HG02973 (cell line): ENCODE measurements around the gene EXOC3.
"Not testable (repeated sequence)": the region's sequence is repeated elsewhere in the genome, so short reads cannot be mapped to it uniquely, and the experiment has no call there.

ENCODE experiments used
- ATAC-seq: cut with Tn5 transposase; IDR thresholded peaks from one replicate; pipeline ENCODE4 v1.9.1; 2021; ENCODE audit warnings: moderate library complexity; ENCODE audit not compliant: unreplicated experiment

Gene EXOC3

GRCh38 chr5:442335-443238 lies at the start of gene EXOC3:
EXOC3 (plus strand) TSS chr5:443176; CDS start chr5:446206, 3,030 bp downstream.
- peak; percentile 77 for ATAC-seq

DNA sequence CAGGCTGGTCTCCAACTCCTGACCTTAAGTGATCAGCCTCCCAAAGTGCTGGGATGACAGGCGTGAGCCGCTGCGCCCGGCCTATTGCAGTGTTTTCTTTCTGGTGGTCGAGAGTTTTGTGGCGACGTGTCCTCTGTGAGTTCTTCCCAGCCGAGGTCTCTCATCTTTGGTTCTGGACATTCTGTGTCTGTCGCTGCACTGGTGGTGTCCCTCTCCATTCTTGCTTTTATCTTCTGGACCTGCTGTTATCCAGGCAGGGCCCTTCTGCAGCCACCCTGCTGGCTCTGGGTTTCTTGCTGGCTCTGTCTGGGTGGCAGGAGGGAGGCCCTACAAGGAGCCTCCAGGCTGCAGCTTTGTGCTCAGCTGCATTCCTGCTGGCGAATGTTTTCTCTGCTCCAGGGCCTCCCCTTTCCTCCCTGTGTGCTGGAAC lies 49.1 kb upstream of the EXOC3 start:
- no peak for ATAC-seq

DNA sequence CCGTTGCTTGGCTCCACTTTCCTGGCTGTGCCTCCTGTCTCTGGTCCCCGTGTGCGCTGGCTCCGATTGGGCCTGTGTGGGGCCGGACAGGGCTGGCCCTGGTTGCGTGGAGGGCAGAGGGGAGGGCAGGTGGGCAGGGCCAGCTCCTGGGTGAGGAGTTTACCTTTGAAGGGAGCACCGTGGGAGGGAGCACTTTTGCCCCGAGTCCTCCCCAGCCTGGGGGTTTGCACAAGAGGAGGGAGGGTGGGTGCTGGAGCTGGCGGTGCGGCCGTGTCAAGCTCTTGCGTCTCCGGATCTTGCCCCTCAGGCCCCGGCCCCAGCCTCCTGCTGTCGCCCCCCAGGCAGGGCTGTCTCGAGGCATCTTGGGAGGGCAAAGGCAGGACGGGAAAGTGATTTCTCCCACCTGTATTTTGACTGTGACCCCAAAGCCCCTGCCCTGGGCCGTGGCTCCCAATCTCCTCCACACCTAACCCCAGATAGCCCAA lies 48.3 kb upstream of the EXOC3 start:
- no peak for ATAC-seq

- ATAC-seq: no peak
Measured at GRCh38 chr5:395156-395920, 47.6 kb upstream of the EXOC3 start.

GRCh38 chr5:395921-396530 lies 47.0 kb upstream of the EXOC3 start:
- no peak for ATAC-seq

GRCh38 chr5:396531-396961 lies 46.4 kb upstream of the EXOC3 start:
- no peak for ATAC-seq

DNA sequence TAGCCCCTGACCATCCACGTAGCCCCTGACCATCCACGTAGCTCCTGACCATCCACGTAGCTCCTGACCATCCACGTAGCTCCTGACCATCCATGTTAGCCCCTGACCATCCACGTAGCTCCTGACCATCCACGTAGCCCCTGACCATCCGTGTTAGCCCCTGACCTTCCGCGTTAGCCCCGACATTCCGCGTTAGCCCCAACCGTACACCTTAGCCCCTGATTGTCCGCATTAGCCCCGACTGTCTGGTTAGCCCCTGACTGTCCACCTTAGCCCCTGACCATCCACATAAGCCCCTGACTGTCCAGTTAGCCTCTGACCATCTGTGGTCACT lies 44.9 kb upstream of the EXOC3 start:
- ATAC-seq: not testable (repeated sequence)

GRCh38 chr5:398475-399295 lies 44.3 kb upstream of the EXOC3 start:
- no peak for ATAC-seq

DNA sequence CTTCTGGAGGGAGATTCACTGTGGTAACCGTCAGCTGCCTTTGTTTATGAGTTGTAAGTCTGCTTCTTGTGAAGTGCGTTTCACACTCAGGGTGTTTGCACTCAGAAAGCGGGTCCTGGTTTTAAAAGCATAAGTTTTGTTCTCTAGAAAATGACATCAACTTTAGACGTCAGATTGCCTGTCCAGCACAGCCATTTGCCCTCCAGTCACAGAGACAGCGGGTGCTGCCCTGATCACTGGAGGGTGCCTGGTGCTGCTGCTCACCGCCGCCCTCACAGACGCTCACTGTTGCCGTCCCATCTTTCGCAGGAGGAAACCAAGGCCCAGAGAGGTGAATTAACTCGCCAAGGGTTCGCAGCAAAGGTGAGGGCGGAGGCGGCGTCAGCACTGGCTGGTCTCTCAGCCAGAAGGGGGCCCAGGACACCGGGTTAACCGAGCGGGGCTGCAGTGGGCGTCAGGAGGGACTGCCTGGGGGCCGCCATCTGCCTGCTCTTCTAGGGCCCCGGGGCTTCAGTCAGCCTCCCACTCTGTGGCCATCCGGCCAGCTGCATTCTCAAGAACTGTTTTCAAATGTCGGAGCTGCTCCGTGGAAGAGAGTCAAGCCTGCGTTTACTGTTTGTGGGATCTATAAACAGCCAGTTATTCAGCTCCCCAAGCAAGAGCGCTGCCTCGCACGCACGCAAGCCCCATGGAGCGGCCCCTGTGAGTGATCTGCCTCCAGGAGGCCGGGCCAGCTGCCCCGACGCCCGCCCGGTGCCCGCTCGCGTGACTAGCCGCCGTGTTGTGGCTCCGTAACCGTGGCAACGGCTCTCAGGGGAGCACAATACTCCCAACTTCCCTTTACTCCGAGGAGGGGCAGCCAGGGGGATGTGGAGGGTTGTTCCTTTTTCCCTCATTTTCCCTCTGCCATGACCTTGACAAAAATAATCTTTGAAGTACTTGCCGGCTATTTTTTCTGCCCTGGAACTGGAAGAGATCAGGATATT lies 43.4 kb upstream of the EXOC3 start:
- ATAC-seq: peak; percentile 61

- peak; percentile 21 for ATAC-seq
Measured at GRCh38 chr5:400282-401145, 42.5 kb upstream of the EXOC3 start.

DNA sequence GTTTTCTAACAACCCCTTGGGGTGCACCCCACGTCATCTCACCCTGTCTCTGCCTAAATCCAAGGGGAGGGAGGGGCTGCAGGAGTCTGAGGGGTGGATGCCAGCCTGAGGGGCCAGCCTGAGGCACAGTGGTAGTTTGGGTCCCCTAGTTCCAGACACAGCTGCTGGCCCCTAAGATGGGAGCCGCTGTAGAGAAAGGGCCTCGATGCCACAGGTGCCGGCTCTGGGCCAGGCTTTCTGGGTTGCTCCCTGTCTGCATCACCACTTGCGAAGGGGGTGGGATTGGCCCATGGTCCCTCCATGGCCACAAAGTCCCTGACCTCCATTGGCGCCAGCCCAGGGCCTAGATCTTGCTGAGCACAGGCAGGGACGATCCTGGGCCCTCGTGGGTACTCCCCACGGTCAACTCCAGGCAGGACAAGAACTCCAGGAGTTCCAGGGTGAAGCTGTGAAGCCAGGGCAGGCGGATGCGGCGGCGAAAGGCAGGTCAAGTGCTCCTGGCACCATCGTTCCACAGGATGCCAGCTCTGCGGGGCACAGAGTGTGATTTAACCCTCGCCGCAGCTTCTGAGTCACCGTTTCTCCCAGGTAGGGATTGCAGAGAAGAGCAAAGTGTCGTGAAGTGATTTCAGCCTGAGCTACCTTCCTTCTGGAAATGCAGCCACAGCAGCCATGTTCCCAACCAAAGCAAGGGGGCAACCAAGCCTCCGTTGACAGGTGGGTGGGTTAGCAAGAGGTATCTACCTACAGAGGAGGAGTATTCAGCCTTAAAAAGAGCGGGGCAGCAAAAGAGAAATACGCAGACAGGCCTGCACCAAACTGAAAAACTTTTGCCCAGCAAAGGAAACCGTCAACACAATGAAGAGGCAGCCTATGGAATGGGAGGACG lies 41.6 kb upstream of the EXOC3 start:
- ATAC-seq: no peak

DNA sequence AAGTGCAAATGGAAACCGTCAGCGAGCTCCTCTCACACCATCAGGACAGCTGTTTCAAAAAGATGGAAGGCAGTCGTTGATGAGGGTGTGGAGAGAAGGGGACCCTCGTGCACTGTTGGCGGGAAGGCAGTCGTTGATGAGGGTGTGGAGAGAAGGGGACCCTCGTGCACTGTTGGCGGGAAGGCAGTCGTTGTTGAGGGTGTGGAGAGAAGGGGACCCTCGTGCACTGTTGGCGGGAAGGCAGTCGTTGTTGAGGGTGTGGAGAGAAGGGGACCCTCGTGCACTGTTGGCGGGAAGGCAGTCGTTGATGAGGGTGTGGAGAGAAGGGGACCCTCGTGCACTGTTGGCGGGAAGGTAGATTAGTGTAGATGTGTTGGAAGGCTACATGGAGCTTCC lies 40.8 kb upstream of the EXOC3 start:
- not testable (repeated sequence) for ATAC-seq

- peak; percentile 51 for ATAC-seq
Measured at GRCh38 chr5:402615-403359, 40.2 kb upstream of the EXOC3 start.

DNA sequence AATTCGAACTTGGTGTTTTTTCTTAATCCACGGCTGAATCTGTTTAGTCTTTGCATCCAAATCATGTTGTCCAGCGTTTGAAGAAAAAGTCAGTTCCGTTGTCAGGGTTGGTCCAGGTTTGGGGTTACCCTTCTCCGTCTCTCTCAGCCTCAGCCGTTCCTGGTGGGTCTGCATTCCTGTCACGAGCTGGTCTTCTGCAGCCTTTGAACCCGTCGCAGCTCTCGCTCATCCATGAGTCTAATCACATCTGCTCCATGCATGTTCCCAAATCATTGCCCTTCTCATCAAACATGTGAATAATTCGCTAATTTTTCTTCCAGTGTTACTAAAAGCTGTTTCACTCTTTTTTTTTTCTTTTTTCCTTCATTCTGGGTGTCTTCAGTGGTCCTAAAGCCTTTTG lies 39.0 kb upstream of the EXOC3 start:
- no peak for ATAC-seq

- ATAC-seq: no peak
Measured at GRCh38 chr5:404666-405241, 38.2 kb upstream of the EXOC3 start.

DNA sequence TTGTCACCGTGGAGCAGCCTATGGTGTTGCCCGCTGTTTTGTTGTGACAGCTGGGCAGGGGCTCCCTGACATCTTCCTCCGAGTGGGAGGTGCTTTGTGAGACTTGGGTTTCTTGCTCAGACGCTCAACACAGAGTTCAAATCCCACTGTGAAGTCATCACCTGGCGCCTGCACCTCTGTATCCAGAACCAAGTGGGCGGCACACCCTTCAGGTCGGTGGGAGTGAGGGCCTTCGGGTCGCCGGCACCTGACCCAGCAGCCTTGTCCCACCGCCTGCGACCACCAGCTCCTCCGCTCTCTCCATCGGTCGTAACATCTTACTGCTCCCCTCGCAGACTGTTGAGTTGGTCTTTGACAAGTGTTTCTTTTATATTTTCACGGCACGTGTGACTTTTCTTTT lies 37.6 kb upstream of the EXOC3 start:
- no peak for ATAC-seq
